NCI-H2196 (cell line): ENCODE measurements around the gene ELK3.

ENCODE experiments used
- DNase-seq: peaks from one replicate; lab custom pipeline; 2025; ENCODE audit not compliant: unreplicated experiment; lab: John Stamatoyannopoulos, UW

Gene ELK3

GRCh38 chr12:96193725-96194575 lies at the start of gene ELK3:
Gene ELK3, plus strand, starts transcription at chr12:96194375.
- peak; percentile 41 for DNase-seq

DNA sequence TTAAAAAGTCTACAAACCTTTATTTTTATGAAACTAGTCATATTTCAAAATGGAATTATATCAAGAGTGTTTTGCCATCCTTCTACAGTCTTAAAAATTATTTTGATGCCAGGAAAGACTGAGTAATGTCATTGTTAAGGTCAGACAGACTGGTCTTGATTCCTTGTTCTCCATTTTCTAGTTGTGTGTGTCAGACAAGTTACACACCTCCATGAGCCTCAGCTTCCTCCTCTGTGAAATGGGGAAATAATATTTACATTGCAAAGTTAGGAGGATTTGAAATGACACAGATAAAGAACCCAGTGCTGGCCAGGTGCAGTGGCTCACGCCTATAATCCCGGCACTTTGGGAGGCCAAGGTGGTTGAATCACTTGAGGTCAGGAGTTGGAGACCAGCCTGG lies 47.4 kb upstream of the ELK3 start:
- no peak for DNase-seq

GRCh38 chr12:96150442-96150841 lies 43.7 kb upstream of the ELK3 start:
- DNase-seq: no peak

DNA sequence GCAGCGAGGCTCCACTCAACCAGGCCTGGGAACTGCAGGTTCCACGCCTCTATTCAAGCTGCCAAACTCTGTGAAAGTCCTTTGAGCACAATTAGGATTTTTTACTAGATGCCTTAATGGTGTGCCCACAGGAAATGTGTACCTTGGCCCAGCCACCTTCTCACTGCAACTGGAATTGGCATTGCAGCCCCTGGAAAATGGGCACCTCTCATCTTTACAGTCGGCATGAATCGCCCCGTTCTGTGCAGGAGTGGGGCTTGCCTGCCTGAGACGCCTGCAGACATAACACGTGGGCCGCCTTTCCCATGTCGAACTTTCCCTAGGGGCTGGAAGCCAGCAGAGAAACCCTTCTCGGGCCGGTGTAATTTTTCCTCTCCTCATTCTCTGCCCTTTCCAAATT lies 42.0 kb upstream of the ELK3 start:
- DNase-seq: no peak

DNA sequence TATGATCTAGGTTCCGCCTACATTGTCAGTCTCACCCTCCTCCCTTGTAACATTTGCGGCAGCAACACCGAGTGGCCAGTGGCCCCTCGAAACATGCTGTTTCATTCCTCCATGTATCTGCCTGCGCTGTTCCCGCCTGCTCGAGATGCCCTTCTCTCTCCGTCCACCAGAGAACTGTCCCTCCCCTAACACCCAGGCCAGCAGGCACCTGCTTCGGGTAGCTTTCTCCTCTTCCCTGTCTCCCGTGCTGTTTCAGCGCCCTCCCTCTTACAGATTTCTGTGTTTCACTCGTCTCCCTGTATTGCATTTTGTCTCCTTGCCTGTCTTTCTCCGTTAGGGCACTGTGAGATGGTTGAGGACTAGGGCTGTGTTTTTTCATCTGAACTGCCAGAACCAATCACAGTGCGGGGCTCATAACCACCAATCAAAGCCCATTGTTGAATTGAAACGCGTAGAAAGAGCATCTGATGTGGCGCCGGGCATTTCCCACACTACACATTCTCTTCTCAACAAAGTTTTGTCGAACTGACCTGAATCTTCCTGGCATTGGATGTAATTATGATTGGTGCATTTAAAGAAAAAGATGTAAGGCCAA lies 40.9 kb upstream of the ELK3 start:
- no peak for DNase-seq

DNA sequence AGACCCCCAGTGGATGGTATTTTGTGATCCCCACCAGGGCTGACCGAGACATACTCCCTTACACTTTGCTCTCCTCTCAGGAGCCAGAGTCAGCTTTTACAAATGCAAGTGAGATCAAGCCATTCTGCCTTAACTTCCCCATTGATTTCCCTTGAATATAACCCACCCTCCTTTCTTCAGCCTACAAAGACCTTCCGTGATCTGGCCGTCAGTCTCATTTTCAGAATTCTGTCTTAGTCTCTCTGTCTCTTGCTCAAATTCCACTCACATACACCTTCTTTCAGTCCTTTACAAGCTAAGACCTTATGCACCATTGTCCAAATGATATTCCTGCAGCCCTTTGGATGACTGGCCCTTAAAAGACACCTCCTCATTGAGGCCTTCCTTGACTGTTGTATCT lies 39.0 kb upstream of the ELK3 start:
- DNase-seq: no peak

DNA sequence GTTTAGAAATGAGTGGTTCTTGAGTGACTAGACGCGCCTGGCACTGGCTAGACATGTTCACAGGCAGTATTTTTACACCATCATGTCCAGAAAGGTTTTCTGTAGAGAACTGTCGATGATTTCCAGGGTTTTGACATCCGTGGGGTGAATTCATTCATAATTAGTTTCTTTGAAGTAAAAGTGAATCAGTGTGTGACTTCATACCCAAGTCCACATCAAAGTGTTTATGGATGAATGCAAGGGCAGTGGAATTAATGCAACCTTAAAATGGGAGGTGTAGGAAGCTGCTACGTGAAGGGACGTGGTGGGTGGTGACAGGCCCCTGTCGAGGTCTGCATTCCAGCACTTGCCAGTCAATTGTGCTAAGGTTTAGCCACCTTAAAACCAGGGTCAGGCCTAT lies 38.4 kb upstream of the ELK3 start:
- DNase-seq: no peak

DNA sequence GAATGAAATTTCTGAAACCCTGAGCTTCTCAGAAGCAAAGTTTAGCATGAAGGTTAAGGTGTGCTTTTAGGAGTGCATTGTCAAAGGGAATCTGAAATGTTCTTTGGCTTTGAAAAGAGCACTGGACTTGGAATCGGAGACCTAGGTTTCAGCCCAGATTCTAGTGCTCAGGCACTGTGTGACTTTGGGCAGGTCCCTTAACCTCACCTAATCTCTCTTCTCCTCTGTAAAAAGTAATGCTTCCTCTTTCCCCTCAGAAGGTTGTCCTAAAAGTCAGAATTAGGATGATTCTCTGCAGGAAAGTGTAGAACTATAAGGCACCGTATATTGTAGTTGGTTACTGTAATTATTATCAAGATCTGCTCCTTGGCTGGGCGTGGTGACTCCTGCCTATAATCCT lies 38.0 kb upstream of the ELK3 start:
- no peak for DNase-seq

- no peak for DNase-seq
Measured at GRCh38 chr12:96157427-96157826, 36.7 kb upstream of the ELK3 start.

- DNase-seq: no peak
Measured at GRCh38 chr12:96164951-96165811, 29.0 kb upstream of the ELK3 start.

DNA sequence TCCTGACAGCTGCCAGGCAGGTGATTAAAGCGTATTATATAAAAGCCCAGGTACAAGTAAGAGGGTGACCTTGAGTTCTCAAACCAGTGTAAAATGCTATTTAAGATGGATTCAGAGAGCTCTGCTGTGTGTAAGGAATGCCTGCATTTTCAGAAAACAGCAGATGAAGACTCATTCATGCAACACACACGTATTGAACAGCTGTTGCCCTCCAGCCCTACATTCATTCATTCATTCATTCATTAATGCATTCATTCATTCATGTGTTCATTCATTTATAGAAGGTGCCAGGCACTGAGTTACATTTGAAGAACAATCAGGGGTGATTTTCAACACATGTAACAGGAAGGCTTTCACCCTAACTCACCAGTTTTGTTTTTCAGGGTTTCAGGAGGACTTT lies 27.4 kb upstream of the ELK3 start:
- no peak for DNase-seq

GRCh38 chr12:96167492-96167891 lies 26.7 kb upstream of the ELK3 start:
- no peak for DNase-seq

DNA sequence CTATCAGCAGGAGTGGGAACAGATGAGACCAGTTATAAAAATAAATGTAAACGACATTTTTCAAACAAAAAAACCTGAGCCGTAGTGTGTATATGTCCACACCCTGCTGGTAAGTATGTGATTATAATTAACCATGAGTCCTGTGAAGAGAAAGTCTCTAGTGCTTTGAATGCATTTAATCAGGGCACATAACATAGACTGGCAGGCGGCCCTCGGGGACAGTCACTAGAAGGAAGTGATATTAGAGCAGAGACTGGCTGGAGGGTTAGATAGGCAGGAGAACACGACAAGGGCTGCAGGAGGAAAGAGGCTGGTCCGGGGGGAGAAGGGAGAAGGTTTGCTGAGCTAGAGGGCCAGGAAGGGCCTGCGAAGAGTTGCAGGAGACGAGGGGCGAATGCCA lies 23.8 kb upstream of the ELK3 start:
- DNase-seq: no peak

- no peak for DNase-seq
Measured at GRCh38 chr12:96170762-96171161, 23.4 kb upstream of the ELK3 start.

DNA sequence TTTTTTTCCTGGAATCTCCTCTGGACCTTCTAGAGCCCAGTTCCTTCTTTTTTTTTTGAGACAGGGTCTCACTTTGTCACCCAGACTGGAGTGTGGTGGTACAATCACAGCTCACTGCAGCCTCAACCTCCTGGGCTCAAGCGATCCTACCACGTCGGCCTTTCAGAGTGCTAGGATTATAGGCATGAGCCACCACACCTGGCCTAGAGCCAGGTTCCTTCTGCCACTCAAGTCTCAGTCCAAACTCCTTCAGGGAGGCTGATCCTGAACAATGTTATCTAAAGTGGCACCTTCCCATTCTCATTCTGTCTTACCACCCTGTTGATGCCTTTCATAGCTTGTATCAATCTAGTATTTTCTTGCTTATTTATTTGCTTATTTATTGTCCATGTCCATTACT lies 22.3 kb upstream of the ELK3 start:
- no peak for DNase-seq

GRCh38 chr12:96172981-96173380 lies 21.2 kb upstream of the ELK3 start:
- no peak for DNase-seq

- DNase-seq: no peak
Measured at GRCh38 chr12:96176575-96176974, 17.6 kb upstream of the ELK3 start.

GRCh38 chr12:96177013-96177412 lies 17.2 kb upstream of the ELK3 start:
- DNase-seq: no peak

GRCh38 chr12:96183734-96184370 lies 10.3 kb upstream of the ELK3 start:
- DNase-seq: no peak

- no peak for DNase-seq
Measured at GRCh38 chr12:96185914-96186313, 8.3 kb upstream of the ELK3 start.

GRCh38 chr12:96186607-96187301 lies 7.4 kb upstream of the ELK3 start:
- DNase-seq: no peak
